Measurements from ENCODE around the gene MEGF9.

MEGF9 gene

GRCh38 chr9:120690372-120690771, 23.9 kb downstream of the MEGF9 start:
- in situ Hi-C loops (cut with MboI; ENCODE audit: low sequenced_read_pairs, unreplicated experiment) = no loop called here
- DNase-seq (ENCODE audit: low spot score) = no peak
- TF ChIP-seq CTCF (IDR thresholded peaks at IDR 0.05; ENCODE audit: borderline replicate concordance, control extremely low read depth, extremely low read depth, insufficient read depth, missing control alignments) = no peak

DNA sequence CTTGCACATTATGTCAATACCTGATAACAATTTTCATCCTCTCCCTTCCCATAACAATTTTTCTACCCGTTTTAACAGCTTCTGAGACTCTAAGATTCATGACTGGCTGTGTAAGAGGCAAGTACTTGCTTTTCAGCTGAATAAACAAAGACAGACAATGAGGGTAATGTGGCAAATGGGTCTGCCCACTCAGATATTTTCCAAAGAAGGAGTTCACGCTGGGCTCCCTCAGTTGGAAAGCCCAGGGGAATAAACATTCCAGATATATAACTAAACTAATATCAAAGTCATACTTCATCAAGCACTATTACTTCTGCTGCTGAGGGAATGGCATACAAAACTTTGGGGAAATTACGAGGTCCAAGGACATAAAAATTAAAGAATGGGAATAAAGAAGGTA, 24.4 kb downstream of the MEGF9 start:
- in situ Hi-C loops (cut with MboI; ENCODE audit: low sequenced_read_pairs, unreplicated experiment) = no loop called here
- no peak for TF ChIP-seq CTCF (IDR thresholded peaks at IDR 0.05; ENCODE audit: borderline replicate concordance, control extremely low read depth, extremely low read depth, insufficient read depth, missing control alignments)
- DNase-seq (ENCODE audit: low spot score) = no peak

- in situ Hi-C loops (cut with MboI; ENCODE audit: low sequenced_read_pairs, unreplicated experiment) = no loop called here
- no peak for TF ChIP-seq CTCF (IDR thresholded peaks at IDR 0.05; ENCODE audit: borderline replicate concordance, control extremely low read depth, extremely low read depth, insufficient read depth, missing control alignments)
Observed at GRCh38 chr9:120688758-120689157, 25.5 kb downstream of the MEGF9 start.

GRCh38 chr9:120683150-120683549, 31.1 kb downstream of the MEGF9 start:
- in situ Hi-C loops (cut with MboI; ENCODE audit: low sequenced_read_pairs, unreplicated experiment) = no loop called here
- no peak for DNase-seq (ENCODE audit: low spot score)
- TF ChIP-seq CTCF (IDR thresholded peaks at IDR 0.05; ENCODE audit: borderline replicate concordance, control extremely low read depth, extremely low read depth, insufficient read depth, missing control alignments) = no peak

More at GRCh38 chr9:120688758-120689157, 25.5 kb downstream of the MEGF9 start:
- no peak for DNase-seq (ENCODE audit: low spot score)

GRCh38 chr9:120681121-120681520, 33.1 kb downstream of the MEGF9 start:
- in situ Hi-C loops (cut with MboI; ENCODE audit: low sequenced_read_pairs, unreplicated experiment) = no loop called here
- DNase-seq (ENCODE audit: low spot score) = no peak
- TF ChIP-seq CTCF (IDR thresholded peaks at IDR 0.05; ENCODE audit: borderline replicate concordance, control extremely low read depth, extremely low read depth, insufficient read depth, missing control alignments) = no peak

GRCh38 chr9:120680579-120680978, 33.7 kb downstream of the MEGF9 start:
- DNase-seq (ENCODE audit: low spot score) = no peak
- in situ Hi-C loops (cut with MboI; ENCODE audit: low sequenced_read_pairs, unreplicated experiment) = no loop called here
- no peak for TF ChIP-seq CTCF (IDR thresholded peaks at IDR 0.05; ENCODE audit: borderline replicate concordance, control extremely low read depth, extremely low read depth, insufficient read depth, missing control alignments)

GRCh38 chr9:120680161-120680560, 34.1 kb downstream of the MEGF9 start:
- in situ Hi-C loops (cut with MboI; ENCODE audit: low sequenced_read_pairs, unreplicated experiment) = no loop called here
- no peak for DNase-seq (ENCODE audit: low spot score)
- no peak for TF ChIP-seq CTCF (IDR thresholded peaks at IDR 0.05; ENCODE audit: borderline replicate concordance, control extremely low read depth, extremely low read depth, insufficient read depth, missing control alignments)

Measured in GM13976 (cell line).